PC-3 (cell line): ENCODE results near the gene HEPN1. TPM values are rescaled to one million over a fixed set of nuclear protein-coding genes. Genes with fewer than 3 reads are reported as not detected.
A peak's percentile ranks its signal among the peaks of the same experiment; 100 is the strongest.

ENCODE experiments used
- ATAC-seq: fragments of 200-7000 bp; cut with Tn5 transposase; 2 replicates; pipeline ENCODE4 v1.9.1; 2020; ENCODE audit warnings: mild to moderate bottlenecking, moderate library complexity
- BruUV-seq: library from RNA; stranded (reverse); fragments of 400-500 nt; replicated peaks from 2 replicates; lab custom pipeline; 2021; lab: Mats Ljungman, UMichigan
- CTCF ChIA-PET: fragments of 300-600 bp; sonication (Branson Sonifier 250); formaldehyde crosslinking; loops from one replicate; lab custom pipeline; 2022; ENCODE audit warnings: antibody characterized with exemption; lab: Charles Lee
- POLR2A ChIA-PET: fragments of 300-600 bp; sonication (Branson Sonifier 250); formaldehyde crosslinking; loops from one replicate; lab custom pipeline; 2022; ENCODE audit warnings: antibody characterized with exemption; ENCODE audit not compliant: unreplicated experiment; lab: Charles Lee
- DNase-seq: peaks from one replicate; pipeline ENCODE4 v3.0.0-alpha.2; 2015
- H2AFZ ChIP-seq: fragments of 300-600 bp; sonication (generic); 2 replicates; pipeline ENCODE4 v1.6.0; 2016; ENCODE audit warnings: antibody characterized with exemption, low read length
- H3F3A ChIP-seq: fragments of 300-600 bp; sonication (generic); one replicate; pipeline ENCODE4 v1.6.0; 2017; ENCODE audit warnings: antibody characterized with exemption, low read length, control low read depth, mild to moderate bottlenecking; ENCODE audit not compliant: unreplicated experiment
- H3K27ac ChIP-seq: fragments of 300-600 bp; sonication (generic); 2 replicates; pipeline ENCODE4 v1.5.1; 2016; ENCODE audit warnings: mild to moderate bottlenecking, low read length
- H3K27me3 ChIP-seq: fragments of 300-600 bp; sonication (generic); 2 replicates; pipeline ENCODE4 v1.6.1; 2016; ENCODE audit warnings: low read length, mixed read lengths
- H3K36me3 ChIP-seq: fragments of 300-600 bp; sonication (generic); 2 replicates; pipeline ENCODE4 v1.6.1; 2016; ENCODE audit warnings: low read depth, mixed run types, low read length, mixed read lengths
- H3K4me1 ChIP-seq: fragments of 300-600 bp; sonication (generic); 2 replicates; pipeline ENCODE4 v1.5.1; 2016; ENCODE audit warnings: low read length; ENCODE audit not compliant: insufficient read depth
- H3K4me2 ChIP-seq: fragments of 300-600 bp; sonication (generic); 2 replicates; pipeline ENCODE4 v1.6.0; 2016; ENCODE audit warnings: low read length
- H3K4me3 ChIP-seq: fragments of 300-600 bp; sonication (generic); 2 replicates; pipeline ENCODE4 v1.5.1; 2016; ENCODE audit warnings: mild to moderate bottlenecking, low read length, mixed read lengths
- H3K79me2 ChIP-seq: fragments of 300-600 bp; sonication (generic); 2 replicates; pipeline ENCODE4 v1.6.1; 2017; ENCODE audit warnings: low read length, mixed read lengths
- H3K9ac ChIP-seq: fragments of 300-600 bp; sonication (generic); 2 replicates; pipeline ENCODE4 v1.6.0; 2016; ENCODE audit warnings: mild to moderate bottlenecking, low read length
- H3K9me2 ChIP-seq: fragments of 300-600 bp; sonication (generic); replicated peaks from 2 replicates; pipeline ENCODE4 v1.6.1; 2016; ENCODE audit warnings: mixed run types, low read length, mixed read lengths
- H3K9me3 ChIP-seq: fragments of 300-600 bp; sonication (generic); 2 replicates; pipeline ENCODE4 v1.6.1; 2016; ENCODE audit warnings: low read length, mixed read lengths
- H4K20me1 ChIP-seq: fragments of 300-600 bp; sonication (generic); 2 replicates; pipeline ENCODE4 v1.6.1; 2016; ENCODE audit warnings: low read length, mixed read lengths
- EZH2 ChIP-seq: fragments of 300-600 bp; sonication (generic); IDR thresholded peaks from one replicate; pipeline ENCODE4 v1.6.1; 2017; ENCODE audit warnings: antibody characterized with exemption, mild to moderate bottlenecking, low read length; ENCODE audit not compliant: unreplicated experiment
- EZH2phosphoT487 ChIP-seq: fragments of 300-600 bp; sonication (generic); IDR thresholded peaks from 2 replicates; pipeline ENCODE4 v1.6.1; 2018; ENCODE audit warnings: mild to moderate bottlenecking, antibody characterized with exemption, low read length, borderline replicate concordance
- intact Hi-C: fragments of 100-400 bp; cut with micrococcal nuclease; formaldehyde crosslinking; loops from 2 replicates; pipeline ENCODE4 v1.9.0; 2023
- total RNA-seq: library from RNA; depleted of rRNA; stranded (reverse); fragments of >200 nt; gene quantifications from 2 replicates; pipeline ENCODE4 v1.2.3, GENCODE V29; 2014
- TF ChIP-seq, protein P1 (sequence below): fragments of 300-600 bp; sonication (generic); conservative IDR thresholded peaks from 2 replicates; pipeline ENCODE4 v1.5.1; 2017; ENCODE audit warnings: antibody characterized with exemption, low read depth, mild to moderate bottlenecking, low read length

The HEPN1 gene
- total RNA-seq, 1 experiment from 2014 or later, result not detected

DNA sequence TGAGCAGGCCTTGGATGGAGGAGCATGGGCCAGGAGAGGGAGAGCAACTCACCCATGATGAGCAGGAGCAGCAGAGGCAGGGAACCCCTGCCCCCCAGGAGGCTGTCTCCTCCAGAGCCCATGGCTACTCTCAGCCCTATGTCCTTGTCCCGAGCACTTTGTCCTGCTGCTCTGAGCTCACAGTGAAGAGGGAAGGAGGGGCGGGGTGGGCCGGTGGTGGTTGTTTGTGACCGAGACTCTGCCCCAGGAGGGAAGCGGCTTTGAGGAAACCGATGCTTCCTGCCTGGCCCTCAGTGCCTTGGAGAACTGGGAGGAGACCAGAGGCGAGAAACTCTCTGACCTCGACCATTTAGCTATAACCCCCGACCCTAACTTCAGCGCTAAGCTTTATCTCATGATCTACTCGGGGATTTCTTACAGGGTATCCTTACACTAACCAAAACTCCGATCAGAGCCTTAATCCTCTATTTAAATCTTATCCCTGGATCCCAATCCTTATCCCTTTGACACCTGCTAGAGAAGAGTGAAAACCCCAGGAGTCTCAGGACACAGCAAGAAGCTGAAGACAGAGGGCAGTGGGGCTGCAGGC is 21.3 kb upstream of the HEPN1 start, which contains the start of gene ROBO4:
Gene ROBO4 (minus strand): TSS at position 192 of the 589 bp plus-strand sequence. CDS start 70 bp downstream, at position 122.
- Histone ChIP-seq H3K9me2 (no peaks in the 10 kb centered on the region), H3K9me3 (no peaks in the 10 kb centered on the region), H2AFZ (peak within 1 kb of the TSS; percentile 63), H3K27me3 (no peaks in the 10 kb centered on the region), H3K36me3 (no peaks in the 10 kb centered on the region), H3K4me1 (peaks cover 72% of the 10 kb centered on the region), H3K27ac (peak within 1 kb of the TSS; percentile 88), H3K9ac (peak within 1 kb of the TSS; percentile 58), H3K4me3 (peak within 1 kb of the TSS; percentile 19; the same call in 1 of the 2 replicates), H3K79me2 (0 out of 2 replicates have a peak, but pooled peaks cover 4% of the 10 kb centered on the region), H3K4me2 (peak within 1 kb of the TSS; percentile 71), H4K20me1 (no peaks in the 10 kb centered on the region), H3F3A (peaks cover 15% of the 10 kb centered on the region)
- BruUV-seq, result no TSS peak
- no peak for DNase-seq
- no peak for ATAC-seq
- ChIA-PET CTCF (interaction anchor here (1.6 to 1.7 kb wide), 2 partner anchors 22 to 56 kb away, joined by 8 to 20 read pairs; partner anchors contain the start of gene CCDC15), POLR2A (interaction anchor here (0.7 to 1.8 kb wide), 2 partner anchors 22 to 172 kb away, joined by 3 to 17 read pairs; no protein-coding TSS in a partner anchor)
- intact Hi-C loops, result loop anchor here (1.0 kb wide), 2 partner anchors 21 to 60 kb away; no protein-coding TSS in a partner anchor
- TF ChIP-seq, protein P1, sequence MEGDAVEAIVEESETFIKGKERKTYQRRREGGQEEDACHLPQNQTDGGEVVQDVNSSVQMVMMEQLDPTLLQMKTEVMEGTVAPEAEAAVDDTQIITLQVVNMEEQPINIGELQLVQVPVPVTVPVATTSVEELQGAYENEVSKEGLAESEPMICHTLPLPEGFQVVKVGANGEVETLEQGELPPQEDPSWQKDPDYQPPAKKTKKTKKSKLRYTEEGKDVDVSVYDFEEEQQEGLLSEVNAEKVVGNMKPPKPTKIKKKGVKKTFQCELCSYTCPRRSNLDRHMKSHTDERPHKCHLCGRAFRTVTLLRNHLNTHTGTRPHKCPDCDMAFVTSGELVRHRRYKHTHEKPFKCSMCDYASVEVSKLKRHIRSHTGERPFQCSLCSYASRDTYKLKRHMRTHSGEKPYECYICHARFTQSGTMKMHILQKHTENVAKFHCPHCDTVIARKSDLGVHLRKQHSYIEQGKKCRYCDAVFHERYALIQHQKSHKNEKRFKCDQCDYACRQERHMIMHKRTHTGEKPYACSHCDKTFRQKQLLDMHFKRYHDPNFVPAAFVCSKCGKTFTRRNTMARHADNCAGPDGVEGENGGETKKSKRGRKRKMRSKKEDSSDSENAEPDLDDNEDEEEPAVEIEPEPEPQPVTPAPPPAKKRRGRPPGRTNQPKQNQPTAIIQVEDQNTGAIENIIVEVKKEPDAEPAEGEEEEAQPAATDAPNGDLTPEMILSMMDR, result no peak
- TF ChIP-seq EZH2 (no peak), EZH2phosphoT487 (no peak)

DNA sequence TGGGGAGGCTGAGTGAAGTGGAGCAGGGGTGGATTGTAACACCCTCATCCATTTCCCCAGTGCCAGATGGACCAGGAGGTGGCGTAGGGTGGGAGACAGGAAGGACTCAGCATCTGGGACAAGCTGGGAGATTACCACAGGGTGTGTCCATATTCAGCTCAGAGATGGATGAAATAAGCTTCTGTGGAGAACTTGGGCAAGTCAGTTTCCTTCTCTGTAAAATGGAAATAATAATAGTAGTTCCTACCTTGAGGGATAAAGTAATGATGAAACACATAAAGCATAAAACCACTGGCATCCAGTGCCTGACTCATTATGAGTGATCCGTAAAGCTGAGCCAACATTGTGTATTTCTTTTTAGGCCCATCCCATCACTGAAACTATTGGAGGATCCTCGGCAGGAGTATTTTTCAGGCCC is 20.8 kb upstream of the HEPN1 start:
- BruUV-seq, result no TSS peak
- Histone ChIP-seq H3K79me2 (0 out of 2 replicates have a peak, but pooled peaks cover 4% of the 10 kb centered on the region), H3K4me1 (peaks cover 77% of the 10 kb centered on the region), H3K9me2 (no peaks in the 10 kb centered on the region), H3K27me3 (no peaks in the 10 kb centered on the region), H3K4me2 (peak overlapping the region; percentile 71), H3K4me3 (peak overlapping the region; percentile 19; the same call in 1 of the 2 replicates), H3F3A (peaks cover 15% of the 10 kb centered on the region), H4K20me1 (no peaks in the 10 kb centered on the region), H2AFZ (peak overlapping the region; percentile 63), H3K27ac (peak overlapping the region; percentile 88), H3K9me3 (no peaks in the 10 kb centered on the region), H3K9ac (peak overlapping the region; percentile 58), H3K36me3 (no peaks in the 10 kb centered on the region)
- TF ChIP-seq EZH2phosphoT487, result no peak
- TF ChIP-seq, protein P1, result peak; percentile 53
- ATAC-seq (peak; percentile 60), DNase-seq (peak; percentile 97)
- intact Hi-C loops, result loop anchor here (1.0 kb wide), 2 partner anchors 22 to 61 kb away; no protein-coding TSS in a partner anchor
- POLR2A ChIA-PET, result interaction anchor here (0.7 to 1.8 kb wide), 3 partner anchors 22 to 172 kb away, joined by 3 to 17 read pairs (median 3); partner anchors contain the start of gene CCDC15
- CTCF ChIA-PET, result interaction anchor here (0.5 to 1.7 kb wide), 4 partner anchors 22 to 496 kb away, joined by 3 to 20 read pairs (median 10); partner anchors contain the start of gene CCDC15
